Endothelial cell (in vitro differentiated cells): ENCODE results near the gene ADRA1B. TPM values are rescaled to one million over a fixed set of nuclear protein-coding genes. Genes with fewer than 3 reads are reported as not detected.

Source experiments
- DNase-seq: peaks from one replicate; pipeline ENCODE4 v3.0.0; 2021; ENCODE audit warnings: low spot score
- H3K27ac Mint-ChIP-seq: one replicate; pipeline ENCODE4 v1.8.0; 2021; ENCODE audit warnings: mixed read lengths, inconsistent platforms; ENCODE audit not compliant: unreplicated experiment
- H3K27me3 Mint-ChIP-seq: one replicate; pipeline ENCODE4 v1.8.0; 2021; ENCODE audit warnings: mild to moderate bottlenecking, moderate library complexity, mixed read lengths, inconsistent platforms; ENCODE audit not compliant: unreplicated experiment
- H3K36me3 Mint-ChIP-seq: one replicate; pipeline ENCODE4 v1.8.0; 2021; ENCODE audit warnings: mild to moderate bottlenecking, low read depth, mixed read lengths, inconsistent platforms; ENCODE audit not compliant: unreplicated experiment
- H3K4me1 Mint-ChIP-seq: one replicate; pipeline ENCODE4 v1.8.0; 2021; ENCODE audit warnings: mild to moderate bottlenecking, mixed read lengths, inconsistent platforms; ENCODE audit not compliant: unreplicated experiment
- H3K4me3 Mint-ChIP-seq: one replicate; pipeline ENCODE4 v1.8.0; 2021; ENCODE audit warnings: mild to moderate bottlenecking, mixed read lengths, inconsistent platforms; ENCODE audit not compliant: unreplicated experiment
- H3K9me3 Mint-ChIP-seq: one replicate; pipeline ENCODE4 v1.8.0; 2021; ENCODE audit warnings: mixed read lengths, inconsistent platforms; ENCODE audit not compliant: unreplicated experiment
- total RNA-seq: library from RNA; stranded (reverse); fragmentation: NEBNext Ultra II Directional; extraction: Animal tissue kit (Norgen Biotek cat#: 25700); gene quantifications from one replicate; pipeline ENCODE4 v1.2.1, GENCODE V29; 2021; ENCODE audit not compliant: unreplicated experiment
- TF ChIP-seq, protein P1 (sequence below): fragments of 200-600 bp; sonication (generic); IDR thresholded peaks from one replicate; pipeline ENCODE4 v1.5.0; 2021; ENCODE audit warnings: antibody characterized with exemption; ENCODE audit not compliant: unreplicated experiment

The ADRA1B gene
- total RNA-seq, 1 donor from 2014 or later, result not detected

DNA sequence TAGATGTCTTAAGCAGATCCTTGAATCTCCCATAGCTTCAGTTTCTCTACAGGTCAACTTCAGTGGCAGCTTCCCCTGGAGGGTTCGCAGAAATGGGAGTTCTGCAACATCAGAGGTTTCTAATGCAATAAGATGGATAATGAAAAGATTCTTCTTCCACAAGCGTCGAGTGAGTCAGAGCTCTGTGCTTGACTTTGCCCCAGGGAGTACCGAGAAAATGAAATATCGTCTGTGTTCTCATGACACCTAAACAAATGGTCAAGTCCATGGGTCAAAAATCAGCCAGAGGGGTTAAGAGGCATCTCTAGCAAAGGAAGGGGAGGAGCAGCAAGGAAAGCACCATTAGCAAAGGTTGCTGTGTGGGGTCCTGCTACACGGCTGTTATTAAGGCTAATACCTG is 3.2 kb upstream of the ADRA1B start:
- DNase-seq, result no peak
- TF ChIP-seq, protein P1, sequence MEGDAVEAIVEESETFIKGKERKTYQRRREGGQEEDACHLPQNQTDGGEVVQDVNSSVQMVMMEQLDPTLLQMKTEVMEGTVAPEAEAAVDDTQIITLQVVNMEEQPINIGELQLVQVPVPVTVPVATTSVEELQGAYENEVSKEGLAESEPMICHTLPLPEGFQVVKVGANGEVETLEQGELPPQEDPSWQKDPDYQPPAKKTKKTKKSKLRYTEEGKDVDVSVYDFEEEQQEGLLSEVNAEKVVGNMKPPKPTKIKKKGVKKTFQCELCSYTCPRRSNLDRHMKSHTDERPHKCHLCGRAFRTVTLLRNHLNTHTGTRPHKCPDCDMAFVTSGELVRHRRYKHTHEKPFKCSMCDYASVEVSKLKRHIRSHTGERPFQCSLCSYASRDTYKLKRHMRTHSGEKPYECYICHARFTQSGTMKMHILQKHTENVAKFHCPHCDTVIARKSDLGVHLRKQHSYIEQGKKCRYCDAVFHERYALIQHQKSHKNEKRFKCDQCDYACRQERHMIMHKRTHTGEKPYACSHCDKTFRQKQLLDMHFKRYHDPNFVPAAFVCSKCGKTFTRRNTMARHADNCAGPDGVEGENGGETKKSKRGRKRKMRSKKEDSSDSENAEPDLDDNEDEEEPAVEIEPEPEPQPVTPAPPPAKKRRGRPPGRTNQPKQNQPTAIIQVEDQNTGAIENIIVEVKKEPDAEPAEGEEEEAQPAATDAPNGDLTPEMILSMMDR, result no peak
- peaks cover 23% of the 10 kb centered on the region for H3K27me3 Mint-ChIP-seq
- H3K4me3 Mint-ChIP-seq, result no peak overlapping the region
- H3K36me3 Mint-ChIP-seq, result no peaks in the 10 kb centered on the region
- no peak overlapping the region for H3K27ac Mint-ChIP-seq
- no peaks in the 10 kb centered on the region for H3K9me3 Mint-ChIP-seq
- peaks cover 14% of the 10 kb centered on the region for H3K4me1 Mint-ChIP-seq

DNA sequence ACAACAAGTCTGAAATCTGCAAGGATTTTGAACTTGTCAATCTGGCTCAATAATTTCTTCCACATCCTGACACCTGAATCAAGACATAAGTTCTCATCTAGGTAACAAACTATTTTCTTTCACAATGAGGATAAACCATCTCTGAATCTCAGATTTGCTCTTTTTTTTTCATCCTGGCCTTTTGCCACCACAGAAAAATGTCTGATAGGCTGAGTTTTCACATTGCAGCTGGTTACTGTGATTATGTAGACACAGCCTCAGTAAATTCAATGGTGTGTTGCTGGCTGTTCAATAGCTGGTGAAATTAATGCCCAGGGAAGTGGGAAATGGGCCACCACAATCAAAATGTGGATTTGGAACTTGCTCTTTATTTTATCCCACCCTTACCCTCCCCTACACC is 2.8 kb upstream of the ADRA1B start:
- Mint-ChIP-seq H3K4me1 (peaks cover 9% of the 10 kb centered on the region), H3K9me3 (no peaks in the 10 kb centered on the region), H3K4me3 (no peak overlapping the region), H3K27me3 (peaks cover 20% of the 10 kb centered on the region), H3K27ac (no peak overlapping the region), H3K36me3 (no peaks in the 10 kb centered on the region)
- TF ChIP-seq, protein P1, result no peak
- no peak for DNase-seq

DNA sequence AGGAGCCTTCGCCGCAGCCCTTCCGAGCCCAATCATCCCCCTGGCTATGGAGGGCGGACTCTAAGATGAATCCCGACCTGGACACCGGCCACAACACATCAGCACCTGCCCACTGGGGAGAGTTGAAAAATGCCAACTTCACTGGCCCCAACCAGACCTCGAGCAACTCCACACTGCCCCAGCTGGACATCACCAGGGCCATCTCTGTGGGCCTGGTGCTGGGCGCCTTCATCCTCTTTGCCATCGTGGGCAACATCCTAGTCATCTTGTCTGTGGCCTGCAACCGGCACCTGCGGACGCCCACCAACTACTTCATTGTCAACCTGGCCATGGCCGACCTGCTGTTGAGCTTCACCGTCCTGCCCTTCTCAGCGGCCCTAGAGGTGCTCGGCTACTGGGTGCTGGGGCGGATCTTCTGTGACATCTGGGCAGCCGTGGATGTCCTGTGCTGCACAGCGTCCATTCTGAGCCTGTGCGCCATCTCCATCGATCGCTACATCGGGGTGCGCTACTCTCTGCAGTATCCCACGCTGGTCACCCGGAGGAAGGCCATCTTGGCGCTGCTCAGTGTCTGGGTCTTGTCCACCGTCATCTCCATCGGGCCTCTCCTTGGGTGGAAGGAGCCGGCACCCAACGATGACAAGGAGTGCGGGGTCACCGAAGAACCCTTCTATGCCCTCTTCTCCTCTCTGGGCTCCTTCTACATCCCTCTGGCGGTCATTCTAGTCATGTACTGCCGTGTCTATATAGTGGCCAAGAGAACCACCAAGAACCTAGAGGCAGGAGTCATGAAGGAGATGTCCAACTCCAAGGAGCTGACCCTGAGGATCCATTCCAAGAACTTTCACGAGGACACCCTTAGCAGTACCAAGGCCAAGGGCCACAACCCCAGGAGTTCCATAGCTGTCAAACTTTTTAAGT is 819 bp downstream of the ADRA1B start:
- Mint-ChIP-seq H3K27ac (no peak overlapping the region), H3K27me3 (peaks cover 16% of the 10 kb centered on the region), H3K9me3 (no peaks in the 10 kb centered on the region), H3K4me1 (peaks cover 4% of the 10 kb centered on the region), H3K36me3 (no peaks in the 10 kb centered on the region), H3K4me3 (peak overlapping the region; percentile 68)
- TF ChIP-seq, protein P1, result no peak
- no peak for DNase-seq

DNA sequence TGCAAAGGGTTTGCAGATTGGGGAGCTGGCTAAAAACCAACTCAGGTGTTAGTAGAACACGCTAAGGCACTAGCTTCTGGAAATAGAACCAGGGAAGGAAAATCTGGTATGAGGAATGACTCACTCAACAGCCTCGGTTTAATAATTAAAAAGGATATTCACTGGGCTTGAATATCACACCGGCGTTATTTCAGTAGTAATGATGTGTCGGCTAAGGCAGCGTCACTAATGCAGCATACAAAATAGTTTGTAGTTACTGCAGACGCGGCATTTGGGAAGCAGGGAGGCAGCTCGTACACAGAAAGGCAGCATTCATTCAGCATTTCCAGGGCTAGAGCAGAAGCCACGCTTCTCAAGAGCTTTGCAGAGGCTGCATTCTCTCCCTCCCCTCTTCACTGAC is 1.7 kb downstream of the ADRA1B start:
- TF ChIP-seq, protein P1, result no peak
- DNase-seq, result no peak
- H3K36me3 Mint-ChIP-seq, result no peaks in the 10 kb centered on the region
- no peaks in the 10 kb centered on the region for H3K9me3 Mint-ChIP-seq
- no peak overlapping the region for H3K27ac Mint-ChIP-seq
- peaks cover 4% of the 10 kb centered on the region for H3K4me1 Mint-ChIP-seq
- no peak overlapping the region for H3K4me3 Mint-ChIP-seq
- peaks cover 16% of the 10 kb centered on the region for H3K27me3 Mint-ChIP-seq

DNA sequence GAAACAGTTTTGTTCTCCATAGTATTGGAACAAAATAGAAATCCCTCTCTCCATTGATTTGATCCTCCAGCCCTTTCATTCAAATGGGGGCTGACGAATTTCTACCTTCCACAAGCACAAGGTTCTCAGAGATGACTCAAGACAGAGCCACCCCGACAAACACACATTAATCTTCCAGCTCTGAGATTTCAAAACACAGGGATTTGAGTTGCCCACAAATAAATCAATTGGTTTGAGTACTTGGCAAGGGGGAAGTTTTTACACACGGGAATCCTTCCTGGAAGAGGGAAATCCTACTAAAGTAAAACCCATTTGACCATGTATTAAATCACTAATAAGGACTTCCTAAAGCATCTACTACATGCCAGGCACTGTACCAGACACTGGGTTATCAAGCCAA is 5.4 kb downstream of the ADRA1B start:
- Mint-ChIP-seq H3K4me1 (peaks cover 6% of the 10 kb centered on the region), H3K27ac (no peak overlapping the region), H3K9me3 (no peaks in the 10 kb centered on the region), H3K27me3 (peaks cover 14% of the 10 kb centered on the region), H3K36me3 (no peaks in the 10 kb centered on the region), H3K4me3 (no peak overlapping the region)
- no peak for DNase-seq
- TF ChIP-seq, protein P1, result no peak
